ENCODE measurements around the gene MYL7. TPM values are rescaled to one million over a fixed set of nuclear protein-coding genes. Genes with fewer than 3 reads are reported as not detected.

Gene MYL7
- total RNA-seq, 1 donor from 2014 or later: 1.7 TPM

- H3K36me3 Mint-ChIP-seq (ENCODE audit: insufficient read depth): no peaks in the 10 kb centered on the region
- no peak overlapping the region for H3K27ac Mint-ChIP-seq
- H3K27me3 Mint-ChIP-seq: peaks cover 9% of the 10 kb centered on the region
- H3K4me1 Mint-ChIP-seq (ENCODE audit: low read depth): no peaks in the 10 kb centered on the region
- DNase-seq (ENCODE audit: low spot score, unreplicated experiment): no peak
- H3K4me3 Mint-ChIP-seq (ENCODE audit: low read depth): no peak overlapping the region
- TF ChIP-seq CTCF (IDR thresholded peaks at IDR 0.05; ENCODE audit: unreplicated experiment): no peak
- no peaks in the 10 kb centered on the region for H3K9me3 Mint-ChIP-seq (ENCODE audit: low read depth)
Measured at GRCh38 chr7:44093102-44093641, 48.0 kb downstream of the MYL7 start.

Other genes starting within 250 kb of the MYL7 start
- gene URGCP, start 234.7 kb downstream of the MYL7 start, total RNA-seq: 40.0 and 40.8 TPM in 2 replicates
- 17.1 and 17.3 TPM in 2 replicates for gene UBE2D4, start 214.9 kb downstream of the MYL7 start, total RNA-seq
- not detected in 2 replicates for gene SPDYE1, start 143.4 kb downstream of the MYL7 start, total RNA-seq
- 68.0 and 68.3 TPM in 2 replicates for gene DBNL, start 96.6 kb downstream of the MYL7 start, total RNA-seq
- 1.8 and 2.5 TPM in 2 replicates for gene PGAM2, start 75.8 kb downstream of the MYL7 start, total RNA-seq
- 33.3 and 33.8 TPM in 2 replicates for gene POLM, start 58.8 kb downstream of the MYL7 start, total RNA-seq
- gene AEBP1, start 37.0 kb downstream of the MYL7 start, total RNA-seq: 52.2 and 57.5 TPM in 2 replicates
- 95.4 and 104 TPM in 2 replicates for gene POLD2, start 17.8 kb downstream of the MYL7 start, total RNA-seq
- gene GCK, start 48.1 kb upstream of the MYL7 start, total RNA-seq: 4.9 and 5.9 TPM in 2 replicates
- 79.2 and 82.5 TPM in 2 replicates for gene YKT6, start 59.6 kb upstream of the MYL7 start, total RNA-seq
- gene CAMK2B, start 184.3 kb upstream of the MYL7 start, total RNA-seq: 9.3 and 12.2 TPM in 2 replicates

Measured in progenitor cell of endocrine pancreas (in vitro differentiated cells).